H1 (cell line): ENCODE measurements around the gene CAP2. TPM values are rescaled to one million over a fixed set of nuclear protein-coding genes. Genes with fewer than 3 reads are reported as not detected.

Source experiments
- CTCF ChIA-PET: fragments of 300-600 bp; sonication (Branson Sonifier 250); formaldehyde crosslinking; loops from one replicate; lab custom pipeline; 2021; ENCODE audit not compliant: partially characterized antibody; lab: Charles Lee
- POLR2A ChIA-PET: fragments of 300-600 bp; sonication (Branson Sonifier 250); formaldehyde crosslinking; loops from one replicate; lab custom pipeline; 2021; ENCODE audit warnings: inconsistent platforms; ENCODE audit not compliant: partially characterized antibody; lab: Charles Lee
- DNase-seq, 2 experiments: peaks; one replicate each; pipeline versions ENCODE4 v3.0.0 to v3.0.0-alpha.2; 2010 to 2022; ENCODE audit warnings: low spot score in 2 of 2, low read depth in 1 of 2, mixed read lengths in 1 of 2
- FAIRE-seq: peaks from 2 replicates; lab custom pipeline; 2011; peaks lifted over from hg19 to GRCh38; lab: Jason Lieb, UNC
- H2AFZ ChIP-seq: 2 replicates; pipeline ENCODE4 v1.8.1; 2012; ENCODE audit warnings: low read length, inconsistent platforms
- H2AK5ac ChIP-seq: 2 replicates; pipeline ENCODE4 v1.6.1; 2013; ENCODE audit warnings: low read depth, low read length
- H2BK120ac ChIP-seq: replicated peaks from 2 replicates; pipeline ENCODE3; 2013; ENCODE audit warnings: low read depth, low read length, inconsistent platforms
- H2BK12ac ChIP-seq: 2 replicates; pipeline ENCODE4 v1.6.1; 2013; ENCODE audit warnings: low read depth, low read length
- H2BK15ac ChIP-seq: 2 replicates; pipeline ENCODE4 v1.6.1; 2013; ENCODE audit warnings: low read length
- H2BK20ac ChIP-seq: 2 replicates; pipeline ENCODE4 v1.6.1; 2013; ENCODE audit warnings: low read length
- H2BK5ac ChIP-seq: 2 replicates; pipeline ENCODE4 v1.6.1; 2013; ENCODE audit warnings: low read depth, low read length
- H3K14ac ChIP-seq: 2 replicates; pipeline ENCODE4 v1.6.1; 2013; ENCODE audit warnings: inconsistent platforms; ENCODE audit not compliant: insufficient read length
- H3K18ac ChIP-seq: 2 replicates; pipeline ENCODE4 v1.6.1; 2013; ENCODE audit warnings: low read length; ENCODE audit errors: extremely low read depth
- H3K23ac ChIP-seq: 2 replicates; pipeline ENCODE4 v1.6.1; 2013; ENCODE audit warnings: inconsistent platforms; ENCODE audit not compliant: insufficient read length
- H3K23me2 ChIP-seq: 2 replicates; pipeline ENCODE4 v1.6.1; 2013; ENCODE audit warnings: low read depth, low read length
- H3K27ac ChIP-seq: 2 replicates; pipeline ENCODE4 v1.6.1; 2011; ENCODE audit warnings: low read depth, low read length, inconsistent platforms
- H3K27me3 ChIP-seq, 4 experiments: replicated peaks in 1 of 4; 1 replicate in 1 of 4; 2 replicates in 3 of 4; pipeline versions ENCODE4 v1.6.1 to v1.8.1; 2011 to 2013; ENCODE audit warnings: low read length in 3 of 4, mild to moderate bottlenecking in 3 of 4, inconsistent platforms in 2 of 4, mixed read lengths in 2 of 4, moderate library complexity in 1 of 4; ENCODE audit not compliant: control insufficient read depth in 3 of 4, insufficient read depth in 3 of 4; ENCODE audit errors: extremely low read depth in 1 of 4
- H3K36me3 ChIP-seq, 4 experiments: 2 replicates each; pipeline versions ENCODE4 v1.6.1 to v1.8.1; 2011 to 2013; ENCODE audit warnings: mild to moderate bottlenecking in 4 of 4, low read length in 3 of 4, moderate library complexity in 2 of 4, control low read depth in 1 of 4, inconsistent platforms in 1 of 4; ENCODE audit not compliant: insufficient read depth in 4 of 4, control insufficient read depth in 2 of 4
- H3K4ac ChIP-seq: replicated peaks from 2 replicates; pipeline ENCODE3; 2013; ENCODE audit warnings: low read length, low read depth, mixed read lengths, inconsistent platforms; ENCODE audit not compliant: insufficient read length
- H3K4me1 ChIP-seq, 4 experiments: replicated peaks in 1 of 4; 1 replicate in 1 of 4; 2 replicates in 3 of 4; pipeline versions ENCODE4 v1.6.1 to v1.8.1; 2011 to 2013; ENCODE audit warnings: low read length in 3 of 4, inconsistent platforms in 2 of 4, mixed read lengths in 1 of 4; ENCODE audit not compliant: insufficient read depth in 4 of 4, control insufficient read depth in 3 of 4
- H3K4me2 ChIP-seq, 2 experiments: 2 replicates each; pipeline versions ENCODE4 v1.6.1 to v1.8.1; 2011 to 2013; ENCODE audit warnings: low read depth in 2 of 2, low read length in 2 of 2, control low read depth in 1 of 2, inconsistent platforms in 1 of 2, mild to moderate bottlenecking in 1 of 2; ENCODE audit not compliant: insufficient read depth in 1 of 2
- H3K4me3 ChIP-seq, 4 experiments: fragments of 200-600, 300-600 bp in 1 of 4; sonication (generic), shearing (Covaris generic), sonication (Bioruptor Twin) in 1 of 4; 2 replicates each; pipeline versions ENCODE4 v1.5.1 to v1.8.1; 2011 to 2016; ENCODE audit warnings: low read length in 4 of 4, low read depth in 3 of 4, control low read depth in 2 of 4, inconsistent platforms in 2 of 4, mild to moderate bottlenecking in 2 of 4, mixed read lengths in 1 of 4, moderate library complexity in 1 of 4; ENCODE audit not compliant: insufficient read depth in 2 of 4; ENCODE audit errors: extremely low read depth in 1 of 4
- H3K56ac ChIP-seq: replicated peaks from 2 replicates; pipeline ENCODE3; 2013; ENCODE audit warnings: low read depth, mild to moderate bottlenecking, mixed read lengths, low read length, inconsistent platforms; ENCODE audit not compliant: insufficient read length
- H3K79me1 ChIP-seq: 2 replicates; pipeline ENCODE4 v1.6.1; 2013; ENCODE audit warnings: low read depth, low read length, control low read depth
- H3K79me2 ChIP-seq, 2 experiments: 2 replicates each; pipeline versions ENCODE4 v1.6.1 to v1.8.1; 2012 to 2013; ENCODE audit warnings: low read length in 2 of 2, mild to moderate bottlenecking in 2 of 2, inconsistent platforms in 1 of 2; ENCODE audit not compliant: insufficient read depth in 2 of 2, control insufficient read depth in 1 of 2
- H3K9ac ChIP-seq, 4 experiments: replicated peaks in 1 of 4; 1 replicate in 1 of 4; 2 replicates in 3 of 4; pipeline versions ENCODE4 v1.6.1 to v1.8.1; 2011 to 2013; ENCODE audit warnings: low read depth in 3 of 4, low read length in 3 of 4, control low read depth in 2 of 4, mild to moderate bottlenecking in 2 of 4, moderate library complexity in 2 of 4, inconsistent platforms in 1 of 4; ENCODE audit errors: extremely low read depth in 1 of 4
- H3K9me3 ChIP-seq, 2 experiments: 2 replicates each; pipeline versions ENCODE4 v1.6.1 to v1.8.1; 2012 to 2013; ENCODE audit warnings: mild to moderate bottlenecking in 2 of 2, moderate library complexity in 2 of 2, control low read depth in 1 of 2, inconsistent platforms in 1 of 2, low read depth in 1 of 2, low read length in 1 of 2, mixed read lengths in 1 of 2; ENCODE audit not compliant: insufficient read depth in 2 of 2
- H4K20me1 ChIP-seq, 2 experiments: replicated peaks in 1 of 2; 2 replicates each; pipeline versions ENCODE3 to v1.8.1; 2011 to 2013; ENCODE audit warnings: inconsistent platforms in 2 of 2, low read length in 2 of 2, mild to moderate bottlenecking in 1 of 2; ENCODE audit not compliant: insufficient read depth in 2 of 2, control insufficient read depth in 1 of 2
- H4K5ac ChIP-seq: 2 replicates; pipeline ENCODE4 v1.6.1; 2013; ENCODE audit warnings: low read length, low read depth, mixed read lengths, inconsistent platforms; ENCODE audit not compliant: insufficient read length
- H4K8ac ChIP-seq: 2 replicates; pipeline ENCODE4 v1.8.0; 2013; ENCODE audit warnings: mild to moderate bottlenecking, moderate library complexity, low read length, inconsistent platforms; ENCODE audit not compliant: insufficient read depth; ENCODE audit errors: extremely low read depth
- H4K91ac ChIP-seq: replicated peaks from 2 replicates; pipeline ENCODE3; 2013; ENCODE audit warnings: low read length, mixed read lengths, inconsistent platforms; ENCODE audit not compliant: insufficient read length
- ASH2L ChIP-seq: fragments of 200-600, 300-600 bp; sonication (generic); IDR thresholded peaks from one replicate; pipeline ENCODE4 v1.7.1; 2017; ENCODE audit warnings: low read length
- BRCA1 ChIP-seq: IDR thresholded peaks from 2 replicates; pipeline ENCODE4 v1.6.1; 2012; ENCODE audit warnings: low read depth, low read length, improper control_type of control experiment
- CHD2 ChIP-seq: IDR thresholded peaks from 2 replicates; pipeline ENCODE4 v1.6.1; 2012; ENCODE audit warnings: low read length, improper control_type of control experiment
- CTCF ChIP-seq, 3 experiments: IDR thresholded peaks; 1 replicate in 2 of 3; 2 replicates in 1 of 3; pipeline versions ENCODE4 v1.5.1 to v1.6.1; 2011; ENCODE audit warnings: low read length in 3 of 3, mild to moderate bottlenecking in 3 of 3, inconsistent platforms in 2 of 3, low read depth in 1 of 3, moderate library complexity in 1 of 3; ENCODE audit not compliant: insufficient read depth in 1 of 3; ENCODE audit errors: control extremely low read depth in 1 of 3
- GABPA ChIP-seq: IDR thresholded peaks from 2 replicates; pipeline ENCODE4 v1.6.1; 2011; ENCODE audit warnings: mild to moderate bottlenecking, low read length, moderate library complexity, borderline replicate concordance; ENCODE audit not compliant: insufficient read depth
- JUND ChIP-seq: IDR thresholded peaks from 2 replicates; pipeline ENCODE4 v1.6.1; 2011; ENCODE audit warnings: mild to moderate bottlenecking, improper control_type of control experiment, low read length
- KDM5A ChIP-seq: fragments of 200-600 bp; IDR thresholded peaks from 2 replicates; pipeline ENCODE4 v1.7.1; 2012; ENCODE audit warnings: mild to moderate bottlenecking, low read length, inconsistent platforms, mixed read lengths
- NANOG ChIP-seq: IDR thresholded peaks from 2 replicates; pipeline ENCODE4 v1.6.1; 2011; ENCODE audit warnings: low read length, low read depth, mild to moderate bottlenecking, inconsistent platforms; ENCODE audit not compliant: insufficient read depth, poor library complexity, severe bottlenecking
- RAD21 ChIP-seq, 2 experiments: IDR thresholded peaks in 1 of 2; conservative IDR thresholded peaks in 1 of 2; 2 replicates each; pipeline ENCODE4 v1.6.1; 2011; ENCODE audit warnings: low read depth in 2 of 2, low read length in 2 of 2, improper control_type of control experiment in 1 of 2, inconsistent platforms in 1 of 2, mild to moderate bottlenecking in 1 of 2, moderate library complexity in 1 of 2
- SIN3A ChIP-seq, 2 experiments: IDR thresholded peaks in 1 of 2; conservative IDR thresholded peaks in 1 of 2; 2 replicates each; pipeline ENCODE4 v1.6.1; 2011 to 2012; ENCODE audit warnings: low read length in 2 of 2, improper control_type of control experiment in 1 of 2, low read depth in 1 of 2, mild to moderate bottlenecking in 1 of 2
- SP1 ChIP-seq: IDR thresholded peaks from 2 replicates; pipeline ENCODE4 v1.6.1; 2011; ENCODE audit warnings: low read depth, low read length
- TAF7 ChIP-seq: optimal IDR thresholded peaks from 2 replicates; pipeline ENCODE3; 2011; ENCODE audit warnings: low read depth, mild to moderate bottlenecking, inconsistent platforms, low read length, moderate library complexity, borderline replicate concordance
- WGBS, 2 experiments: shearing (Covaris generic) in 1 of 2; methylation state at CpG; one replicate each; pipeline versions ENCODE4 v1.1.6 to v1.1.7; 2013 to 2015; ENCODE audit warnings: low lambda C conversion rate in 2 of 2, mixed read lengths in 2 of 2, inconsistent platforms in 1 of 2, low coverage in 1 of 2, missing lambda C conversion rate in 1 of 2; ENCODE audit not compliant: insufficient replicate concordance in 2 of 2, insufficient coverage in 1 of 2, insufficient read length in 1 of 2; ENCODE audit errors: extremely low coverage in 1 of 2, missing lambda C conversion rate in 1 of 2; 5-methylcytosine and 5-hydroxymethylcytosine counted together
- polyA plus RNA-seq, 7 experiments: library from polyadenylated mRNA; depleted of rRNA in 3 of 7; stranded (reverse) in 5 of 7; unstranded in 2 of 7; fragments of >200 nt in 5 of 7; fragments of 200-250 nt in 2 of 7; gene quantifications; 1 replicate in 5 of 7; 2 replicates in 1 of 7; 4 replicates in 1 of 7; pipeline versions ENCODE4 v1.2.1 to v1.2.3, GENCODE V29; 2011 to 2013; ENCODE audit warnings: missing spikeins in 2 of 7, mixed read lengths in 2 of 7
- total RNA-seq: library from RNA; stranded (reverse); fragmentation: NEBNext Ultra II Directional; extraction: Animal tissue kit (Norgen Biotek cat#: 25700); gene quantifications from 2 replicates; pipeline ENCODE4 v1.2.1, GENCODE V29; 2021

Gene CAP2
- total and polyA plus RNA-seq, 2 of the 8 experiments (the other 6 are each of a cell fraction or from before 2014, with no cell fraction given), result 7.2 to 10.0 TPM

- no peaks in the 10 kb centered on the region for H3K9me3 ChIP-seq
- 95% methylated on average over 3 of the region's 3 CpGs; no CpG with 5 or more reads in 1 of the 2 experiments for WGBS, 2 experiments
- no peak overlapping the region for H2BK5ac ChIP-seq
- peaks cover 0 to 7% of the 10 kb centered on the region in 2 experiments; a peak in 2 of 4 replicates for H3K79me2 ChIP-seq
- no peak overlapping the region for H2BK120ac ChIP-seq
- no peak overlapping the region for H4K91ac ChIP-seq
- H2BK15ac ChIP-seq, result no peak overlapping the region
- no peak overlapping the region for H3K27ac ChIP-seq
- DNase-seq (no peak), FAIRE-seq (no peak)
- H3K56ac ChIP-seq, result no peak overlapping the region
- no peak overlapping the region for H3K18ac ChIP-seq
- H3K23me2 ChIP-seq, result peaks cover 7% of the 10 kb centered on the region
- H3K27me3 ChIP-seq, result no peaks in the 10 kb centered on the region
- H3K4me1 ChIP-seq, result peaks cover 0 to 3% (median 0%) of the 10 kb centered on the region in 4 experiments; a peak in 2 of 7 replicates
- H4K8ac ChIP-seq, result no peak overlapping the region
- H3K4me2 ChIP-seq, result no peak overlapping the region
- no peak overlapping the region for H2BK20ac ChIP-seq
- CTCF ChIA-PET, result no interaction called here
- H3K14ac ChIP-seq, result no peak overlapping the region
- no peak overlapping the region for H3K9ac ChIP-seq
- POLR2A ChIA-PET, result no interaction called here
- no peak overlapping the region for H4K5ac ChIP-seq
- no peak overlapping the region for H2BK12ac ChIP-seq
- H2AK5ac ChIP-seq, result no peak overlapping the region
- H3K79me1 ChIP-seq, result no peaks in the 10 kb centered on the region
- H2AFZ ChIP-seq, result no peak overlapping the region
- H3K36me3 ChIP-seq, result no peaks in the 10 kb centered on the region
- H3K4me3 ChIP-seq, result no peak overlapping the region
- no peaks in the 10 kb centered on the region for H4K20me1 ChIP-seq
- H3K4ac ChIP-seq, result no peak overlapping the region
- H3K23ac ChIP-seq, result no peak overlapping the region
- TF ChIP-seq TAF7 (no peak), BRCA1 (no peak), SIN3A (conservative IDR thresholded peaks at IDR 0.05 in 1 of 2, IDR thresholded peaks at IDR 0.05 in 1 of 2; ENCODE audit: low read depth in 1 of 2, low read length in 2 of 2) (no peak), KDM5A (no peak), ASH2L (no peak), CHD2 (no peak), NANOG (no peak), CTCF (IDR thresholded peaks at IDR 0.05; ENCODE audit: control extremely low read depth in 1 of 3, insufficient read depth in 1 of 3, low read depth in 1 of 3, low read length in 3 of 3) (no peak), JUND (no peak), SP1 (no peak), GABPA (no peak), RAD21 (IDR thresholded peaks at IDR 0.05 in 1 of 2, conservative IDR thresholded peaks at IDR 0.05 in 1 of 2; ENCODE audit: low read depth in 2 of 2, low read length in 2 of 2) (no peak)
Measured at GRCh38 chr6:17390276-17390675, 3.1 kb upstream of the CAP2 start.
